Inferior parietal cortex (tissue), 1 donor: ENCODE results near the gene NDUFS4.
"Not testable (repeated sequence)": the region's sequence is repeated elsewhere in the genome, so short reads cannot be mapped to it uniquely, and the experiment has no call there.

ENCODE experiments used
- DNase-seq: peaks from one replicate; pipeline ENCODE4 v3.0.0-alpha.2; 2016; ENCODE audit errors: extremely low spot score

The NDUFS4 gene

GRCh38 chr5:53560506-53561191, at the start of gene NDUFS4:
Gene NDUFS4 (plus strand): TSS chr5:53560639. CDS start chr5:53560663, 24 bp downstream.
- DNase-seq: peak; percentile 93

GRCh38 chr5:53512539-53512938, 47.9 kb upstream of the NDUFS4 start:
- DNase-seq: no peak

- DNase-seq: no peak
Observed at GRCh38 chr5:53515988-53516387, 44.5 kb upstream of the NDUFS4 start.

- DNase-seq: no peak
Observed at GRCh38 chr5:53520813-53521212, 39.6 kb upstream of the NDUFS4 start.

GRCh38 chr5:53537711-53538110, 22.7 kb upstream of the NDUFS4 start:
- no peak for DNase-seq

GRCh38 chr5:53540739-53541138, 19.7 kb upstream of the NDUFS4 start:
- DNase-seq: not testable (repeated sequence)

- no peak for DNase-seq
Observed at GRCh38 chr5:53541859-53542258, 18.6 kb upstream of the NDUFS4 start.

- DNase-seq: no peak
Observed at GRCh38 chr5:53542926-53543325, 17.5 kb upstream of the NDUFS4 start.

- no peak for DNase-seq
Observed at GRCh38 chr5:53543401-53543800, 17.0 kb upstream of the NDUFS4 start.

GRCh38 chr5:53545744-53546143, 14.7 kb upstream of the NDUFS4 start:
- no peak for DNase-seq

- DNase-seq: no peak
Observed at GRCh38 chr5:53547226-53547625, 13.2 kb upstream of the NDUFS4 start.

- DNase-seq: not testable (repeated sequence)
Observed at GRCh38 chr5:53548501-53548900, 11.9 kb upstream of the NDUFS4 start.

GRCh38 chr5:53549792-53550191, 10.6 kb upstream of the NDUFS4 start:
- no peak for DNase-seq

GRCh38 chr5:53552561-53552960, 7.9 kb upstream of the NDUFS4 start:
- no peak for DNase-seq

- DNase-seq: no peak
Observed at GRCh38 chr5:53554444-53554843, 6.0 kb upstream of the NDUFS4 start.

- no peak for DNase-seq
Observed at GRCh38 chr5:53555160-53555559, 5.3 kb upstream of the NDUFS4 start.

- no peak for DNase-seq
Observed at GRCh38 chr5:53556001-53556400, 4.4 kb upstream of the NDUFS4 start.

GRCh38 chr5:53557386-53557785, 3.1 kb upstream of the NDUFS4 start:
- DNase-seq: no peak

GRCh38 chr5:53558966-53559365, 1.5 kb upstream of the NDUFS4 start:
- DNase-seq: no peak

- no peak for DNase-seq
Observed at GRCh38 chr5:53560028-53560427, 411 bp upstream of the NDUFS4 start.

- DNase-seq: no peak
Observed at GRCh38 chr5:53568401-53568800, 8.0 kb downstream of the NDUFS4 start.

GRCh38 chr5:53568871-53569270, 8.4 kb downstream of the NDUFS4 start:
- no peak for DNase-seq

GRCh38 chr5:53569453-53569852, 9.0 kb downstream of the NDUFS4 start:
- no peak for DNase-seq

- DNase-seq: no peak
Observed at GRCh38 chr5:53571403-53571802, 11.0 kb downstream of the NDUFS4 start.
